Bronchial epithelial cell (primary cell): Measurements from ENCODE around the gene KRTAP12-4. TPM values are rescaled to one million over a fixed set of nuclear protein-coding genes. Genes with fewer than 3 reads are reported as not detected.
A peak's percentile ranks its signal among the peaks of the same experiment; 100 is the strongest.

Experiments
- DNase-seq: peaks from one replicate; pipeline ENCODE4 v3.0.0-alpha.2; 2010; ENCODE audit warnings: low read depth
- FAIRE-seq: peaks from 2 replicates; lab custom pipeline; 2011; peaks lifted over from hg19 to GRCh38; lab: Jason Lieb, UNC
- H3K27me3 ChIP-seq: 2 replicates; pipeline ENCODE4 v1.5.1; 2011; ENCODE audit warnings: low read length; ENCODE audit not compliant: control insufficient read depth, insufficient read depth
- H3K36me3 ChIP-seq: 2 replicates; pipeline ENCODE4 v1.5.1; 2011; ENCODE audit warnings: low read length; ENCODE audit not compliant: control insufficient read depth, insufficient read depth
- H3K4me3 ChIP-seq: 2 replicates; pipeline ENCODE4 v1.5.1; 2011; ENCODE audit warnings: mild to moderate bottlenecking, low read depth, low read length, control low read depth
- total RNA-seq: library from RNA; depleted of rRNA; stranded (reverse); fragments of >200 nt; gene quantifications from 2 replicates; pipeline ENCODE4 v1.2.1, GENCODE V29; 2014
- TF ChIP-seq, protein P1 (sequence below): IDR thresholded peaks from 2 replicates; pipeline ENCODE4 v1.5.1; 2011; ENCODE audit warnings: mild to moderate bottlenecking, moderate library complexity, low read length, control low read depth, inconsistent platforms; ENCODE audit not compliant: insufficient read depth, severe bottlenecking

The KRTAP12-4 gene
- total RNA-seq, 1 donor from 2014 or later: not detected

DNA sequence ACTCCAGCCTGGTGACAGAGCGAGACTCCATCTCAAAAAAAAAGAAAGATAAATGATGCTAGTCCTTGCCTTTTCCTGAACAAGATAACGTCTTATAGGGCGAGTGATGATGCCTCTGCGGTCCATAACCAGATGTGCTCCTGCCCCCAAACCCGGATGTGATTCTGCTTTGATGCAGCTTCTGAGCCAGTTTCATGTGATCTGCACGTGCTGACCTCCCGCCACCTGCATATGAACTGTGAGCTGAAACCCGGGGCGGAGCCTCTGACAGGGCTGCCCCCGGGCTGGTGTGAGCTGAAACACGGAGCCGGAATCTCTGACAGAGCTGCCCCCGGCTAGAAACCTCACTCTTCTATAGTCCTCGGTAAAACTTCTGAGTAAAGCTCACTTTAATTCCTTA is 1.3 kb downstream of the KRTAP12-4 start:
- Histone ChIP-seq H3K4me3 (no peak overlapping the region), H3K27me3 (no peaks in the 10 kb centered on the region), H3K36me3 (no peaks in the 10 kb centered on the region)
- FAIRE-seq (no peak), DNase-seq (no peak)
- TF ChIP-seq, protein P1, sequence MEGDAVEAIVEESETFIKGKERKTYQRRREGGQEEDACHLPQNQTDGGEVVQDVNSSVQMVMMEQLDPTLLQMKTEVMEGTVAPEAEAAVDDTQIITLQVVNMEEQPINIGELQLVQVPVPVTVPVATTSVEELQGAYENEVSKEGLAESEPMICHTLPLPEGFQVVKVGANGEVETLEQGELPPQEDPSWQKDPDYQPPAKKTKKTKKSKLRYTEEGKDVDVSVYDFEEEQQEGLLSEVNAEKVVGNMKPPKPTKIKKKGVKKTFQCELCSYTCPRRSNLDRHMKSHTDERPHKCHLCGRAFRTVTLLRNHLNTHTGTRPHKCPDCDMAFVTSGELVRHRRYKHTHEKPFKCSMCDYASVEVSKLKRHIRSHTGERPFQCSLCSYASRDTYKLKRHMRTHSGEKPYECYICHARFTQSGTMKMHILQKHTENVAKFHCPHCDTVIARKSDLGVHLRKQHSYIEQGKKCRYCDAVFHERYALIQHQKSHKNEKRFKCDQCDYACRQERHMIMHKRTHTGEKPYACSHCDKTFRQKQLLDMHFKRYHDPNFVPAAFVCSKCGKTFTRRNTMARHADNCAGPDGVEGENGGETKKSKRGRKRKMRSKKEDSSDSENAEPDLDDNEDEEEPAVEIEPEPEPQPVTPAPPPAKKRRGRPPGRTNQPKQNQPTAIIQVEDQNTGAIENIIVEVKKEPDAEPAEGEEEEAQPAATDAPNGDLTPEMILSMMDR: no peak

DNA sequence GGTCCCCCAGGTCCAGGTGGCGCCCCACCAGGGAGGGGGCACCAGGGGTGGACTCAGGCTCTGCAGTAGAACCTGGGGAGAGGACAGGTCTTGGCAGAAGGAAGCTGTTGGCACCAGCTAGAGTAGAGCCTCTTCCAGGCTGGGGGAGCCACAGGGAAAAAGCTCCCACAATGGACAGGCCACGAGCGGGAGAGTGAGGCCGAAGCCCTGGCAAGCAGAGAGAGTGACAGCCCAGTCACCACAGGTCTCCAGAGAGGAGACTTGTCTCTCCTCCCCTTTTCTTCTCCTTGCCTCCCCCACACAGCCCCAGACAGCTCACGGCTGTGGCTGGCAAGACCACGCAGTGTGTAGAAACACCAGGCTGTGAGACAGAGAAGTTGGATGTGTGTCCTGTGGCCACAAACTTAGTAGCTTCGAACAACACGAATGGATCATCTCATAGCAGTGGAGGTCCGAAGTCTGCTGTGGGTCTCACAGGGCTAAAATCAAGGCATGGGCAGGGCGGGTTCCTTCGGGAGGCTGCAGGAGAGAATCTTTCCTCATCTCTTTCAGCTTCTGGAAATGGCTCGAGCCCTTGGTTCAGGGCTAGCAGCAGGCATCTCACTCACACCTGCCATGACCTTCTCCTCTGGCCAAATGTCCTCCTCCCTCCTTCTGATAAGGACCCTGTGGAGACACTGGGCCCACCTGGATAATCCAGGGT is 3.3 kb downstream of the KRTAP12-4 start:
- TF ChIP-seq, protein P1: no peak
- FAIRE-seq (peak; percentile 36), DNase-seq (no peak)
- no peaks in the 10 kb centered on the region for H3K27me3 ChIP-seq
- no peak overlapping the region for H3K4me3 ChIP-seq
- no peaks in the 10 kb centered on the region for H3K36me3 ChIP-seq

GRCh38 chr21:44650265-44650972 is 4.0 kb downstream of the KRTAP12-4 start:
- FAIRE-seq (no peak), DNase-seq (no peak)
- Histone ChIP-seq H3K36me3 (no peaks in the 10 kb centered on the region), H3K27me3 (no peaks in the 10 kb centered on the region), H3K4me3 (no peak overlapping the region)
- TF ChIP-seq, protein P1: no peak

GRCh38 chr21:44649521-44650100 is 4.8 kb downstream of the KRTAP12-4 start:
- FAIRE-seq: no peak
- TF ChIP-seq, protein P1: no peak
- Histone ChIP-seq H3K27me3 (no peaks in the 10 kb centered on the region), H3K36me3 (no peaks in the 10 kb centered on the region), H3K4me3 (no peak overlapping the region)
- DNase-seq: no peak

DNA sequence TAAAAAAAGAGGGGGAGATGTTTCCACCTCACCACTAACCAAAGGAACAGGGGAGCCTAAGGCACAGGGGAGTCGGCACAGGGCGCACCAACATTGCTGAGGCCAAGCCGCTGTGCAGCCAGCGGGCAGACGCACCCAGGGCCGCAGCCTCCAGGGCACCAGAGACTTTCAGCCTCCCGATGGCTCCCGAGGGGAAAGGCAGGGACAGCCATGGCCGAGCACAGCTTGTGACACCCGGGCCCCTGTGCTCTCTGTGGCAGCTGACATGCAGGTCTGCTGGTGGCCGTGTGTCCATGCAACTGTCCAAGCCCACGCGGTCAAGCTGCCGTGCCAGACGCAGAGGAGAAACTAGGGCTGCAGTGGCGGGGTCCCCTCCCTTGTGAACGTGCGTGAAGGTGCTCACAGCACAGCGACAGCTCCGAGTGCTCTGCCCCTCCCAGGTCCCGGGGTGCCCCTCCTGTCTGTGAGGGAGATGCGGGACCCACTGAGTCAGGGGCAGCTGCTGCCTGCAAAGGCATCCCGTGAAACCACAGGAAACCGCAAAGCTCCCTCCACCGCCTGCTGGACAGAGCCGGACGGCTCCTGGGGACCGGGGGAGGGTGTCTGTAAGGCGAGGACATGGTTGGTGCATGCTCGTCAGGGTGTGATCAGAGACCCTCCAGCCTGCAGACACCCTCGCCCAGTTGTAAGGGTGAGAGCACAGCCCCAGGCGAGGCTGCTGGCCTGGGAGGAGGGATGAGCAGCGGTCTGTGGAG is 5.7 kb downstream of the KRTAP12-4 start:
- no peaks in the 10 kb centered on the region for H3K36me3 ChIP-seq
- no peaks in the 10 kb centered on the region for H3K27me3 ChIP-seq
- FAIRE-seq (no peak), DNase-seq (no peak)
- H3K4me3 ChIP-seq: no peak overlapping the region
- TF ChIP-seq, protein P1: no peak
